ENCODE results near the gene TPI1.
"Not testable (repeated sequence)": the region's sequence is repeated elsewhere in the genome, so short reads cannot be mapped to it uniquely, and the experiment has no call there.

Gene TPI1

GRCh38 chr12:6849427-6849826 lies 17.9 kb upstream of the TPI1 start:
- no peak for DNase-seq

DNA sequence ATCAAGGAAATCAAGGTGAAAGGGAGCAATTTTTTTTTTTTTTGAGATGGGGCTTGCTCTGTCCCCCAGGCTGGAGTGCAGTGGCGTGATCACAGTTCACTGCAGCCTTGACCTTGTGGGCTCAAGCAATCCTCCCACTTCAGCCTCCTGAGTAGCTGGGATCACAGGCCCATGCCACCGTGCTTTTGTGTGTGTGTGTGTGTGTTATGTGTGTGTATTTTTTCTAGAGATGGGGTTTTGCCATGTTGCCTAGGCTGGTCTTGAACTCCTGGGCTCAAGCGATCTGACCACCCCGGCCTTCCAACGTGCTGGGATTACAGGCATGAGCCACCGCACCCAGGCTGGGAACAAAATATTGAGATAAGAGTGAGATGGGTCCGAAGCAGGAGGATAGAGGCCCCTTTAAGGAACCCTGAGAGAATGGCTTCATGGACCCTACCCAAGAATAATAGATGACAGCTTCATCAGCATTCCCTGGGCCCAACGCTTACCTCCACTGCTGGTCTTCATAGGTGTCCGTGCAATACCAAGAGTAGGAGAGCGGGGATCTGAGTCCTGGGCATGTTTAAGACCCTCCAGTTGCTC lies 17.3 kb upstream of the TPI1 start:
- no peak for DNase-seq

DNA sequence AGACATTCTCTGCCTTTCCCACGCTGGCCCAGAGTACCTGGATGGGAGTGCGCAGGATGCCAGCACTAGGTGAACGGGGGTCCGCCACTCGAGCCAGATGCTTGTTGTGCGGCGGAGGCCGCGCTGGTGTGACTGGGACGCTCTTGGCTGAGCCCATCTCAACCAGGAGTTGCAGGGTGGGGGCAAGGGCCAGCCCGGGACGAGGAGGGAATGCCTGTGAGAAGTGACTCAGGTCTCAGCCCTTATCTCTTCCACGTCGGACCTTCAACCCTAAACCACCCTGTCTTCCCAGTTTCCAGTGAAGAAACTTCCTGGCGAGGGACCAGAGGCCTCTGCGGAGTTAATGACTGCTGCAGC lies 16.6 kb upstream of the TPI1 start:
- no peak for DNase-seq

DNA sequence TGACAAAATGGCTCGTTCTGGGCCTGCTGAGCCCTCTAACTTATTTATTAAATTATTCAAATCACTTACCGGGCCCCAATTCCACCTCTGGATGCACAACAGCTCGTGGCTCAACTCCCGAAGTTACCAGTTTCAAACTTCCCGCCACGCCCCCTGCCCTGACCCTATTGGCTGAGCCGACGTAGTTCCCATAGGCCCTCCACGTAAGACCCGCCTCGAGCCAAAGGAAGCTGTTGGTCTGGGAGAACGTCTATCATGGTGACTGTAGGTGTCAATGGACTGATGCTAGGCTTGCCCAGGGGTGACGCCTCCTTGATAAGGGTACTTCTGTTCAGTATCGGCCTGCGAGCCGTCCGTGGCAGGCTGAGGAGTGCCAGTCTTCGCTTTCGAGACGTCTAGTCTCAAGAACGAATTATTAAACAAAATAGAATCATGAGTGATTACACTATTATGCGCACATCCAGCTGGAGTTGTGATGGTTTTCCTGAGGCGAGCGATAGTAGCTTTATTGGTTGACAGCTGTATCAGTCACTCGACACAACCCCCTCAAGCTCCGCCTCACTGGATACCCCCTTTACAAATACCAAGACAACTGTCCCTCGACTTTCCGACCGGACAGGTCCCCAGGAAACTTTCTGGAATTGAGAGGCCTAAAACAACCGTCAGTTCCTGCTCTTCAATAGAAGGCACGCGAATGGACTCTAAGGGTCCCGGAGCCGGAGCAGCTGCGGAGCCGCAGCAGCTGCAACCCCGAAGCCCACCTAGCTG lies 16.0 kb upstream of the TPI1 start, which contains the start of gene CDCA3:
Gene CDCA3 (minus strand): TSS at position 134 of the 768 bp plus-strand sequence. CDS start 334 bp downstream, outside the sequence.
- DNase-seq = peak; percentile 99

DNA sequence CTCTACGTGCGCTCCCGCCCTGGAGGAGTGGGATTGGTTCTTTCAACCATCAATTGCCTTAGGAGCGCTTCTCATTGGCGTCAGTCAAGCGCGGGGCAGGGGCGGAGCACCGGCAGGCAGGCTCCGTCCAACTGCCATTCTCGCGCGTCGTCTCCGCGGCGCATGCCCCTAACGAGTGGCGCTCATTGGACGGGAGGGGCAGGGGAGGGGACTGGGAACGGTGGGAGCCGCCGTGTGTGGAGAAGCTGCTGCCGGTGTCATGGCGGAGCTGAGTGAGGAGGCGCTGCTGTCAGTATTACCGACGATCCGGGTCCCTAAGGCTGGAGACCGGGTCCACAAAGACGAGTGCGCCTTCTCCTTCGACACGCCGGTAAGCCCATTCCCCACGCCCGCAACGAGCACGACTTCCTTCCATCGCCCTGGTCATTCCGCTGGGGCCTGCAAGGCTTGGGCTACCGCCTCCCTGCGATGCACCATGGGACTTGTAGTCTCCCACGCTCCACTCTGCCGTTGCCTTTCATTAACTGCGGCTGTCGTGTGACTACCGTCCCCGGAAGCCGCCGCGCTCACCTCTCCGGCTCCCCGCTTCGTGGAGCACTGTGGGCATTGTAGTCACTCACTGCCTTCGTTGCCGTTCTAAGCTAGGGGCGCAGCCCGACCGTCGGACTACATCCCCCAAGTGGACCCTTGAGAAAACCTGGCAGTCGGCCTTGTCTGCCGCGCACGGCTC lies 15.2 kb upstream of the TPI1 start, which contains the start of gene USP5:
Gene USP5 (plus strand): TSS at position 230 of the 730 bp plus-strand sequence. CDS start 30 bp downstream, at position 260.
- peak; percentile 100 for DNase-seq

- peak; percentile 51 for DNase-seq
These were observed 14.5 kb upstream of the TPI1 start for GRCh38 chr12:6852651-6853354.

GRCh38 chr12:6853626-6854025 lies 13.7 kb upstream of the TPI1 start:
- DNase-seq = no peak

DNA sequence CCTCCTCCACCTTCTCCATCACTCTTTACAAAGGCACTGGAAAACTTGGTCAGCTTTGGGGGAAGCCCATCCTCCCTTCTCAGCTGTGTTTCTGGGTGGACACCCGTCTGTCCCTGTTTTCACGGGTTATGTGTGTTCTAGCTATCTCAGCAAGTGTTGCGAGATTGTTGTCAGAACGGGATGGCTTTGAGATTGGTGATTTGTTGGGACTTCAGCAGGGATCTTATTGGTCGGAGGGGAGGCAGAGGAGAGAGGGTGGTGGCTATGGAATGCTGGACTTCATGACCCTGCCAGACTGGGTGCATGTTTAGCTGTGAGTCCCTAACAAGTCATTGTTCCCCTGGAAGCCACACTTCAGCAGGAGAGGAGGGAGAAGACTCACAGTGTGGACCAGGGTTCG lies 13.3 kb upstream of the TPI1 start:
- no peak for DNase-seq

DNA sequence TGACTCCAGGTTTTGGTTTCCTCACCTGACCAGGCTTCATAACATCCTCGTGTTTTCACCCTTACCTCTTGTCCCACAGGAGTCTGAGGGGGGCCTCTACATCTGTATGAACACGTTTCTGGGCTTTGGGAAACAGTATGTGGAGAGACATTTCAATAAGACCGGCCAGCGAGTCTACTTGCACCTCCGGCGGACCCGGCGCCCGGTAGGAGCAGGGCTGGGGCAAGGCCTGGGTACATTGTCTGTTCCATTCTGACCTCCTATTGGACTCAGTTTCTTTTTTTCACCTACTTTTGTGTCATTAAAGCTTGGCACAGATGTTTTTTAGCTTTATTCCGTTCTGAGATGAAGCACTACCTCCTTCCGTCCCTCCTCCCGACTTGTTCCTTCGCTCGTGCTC lies 12.0 kb upstream of the TPI1 start:
- no peak for DNase-seq

GRCh38 chr12:6858799-6859198 lies 8.5 kb upstream of the TPI1 start:
- DNase-seq = no peak

- no peak for DNase-seq
These were observed 7.2 kb upstream of the TPI1 start for GRCh38 chr12:6860116-6860515.

DNA sequence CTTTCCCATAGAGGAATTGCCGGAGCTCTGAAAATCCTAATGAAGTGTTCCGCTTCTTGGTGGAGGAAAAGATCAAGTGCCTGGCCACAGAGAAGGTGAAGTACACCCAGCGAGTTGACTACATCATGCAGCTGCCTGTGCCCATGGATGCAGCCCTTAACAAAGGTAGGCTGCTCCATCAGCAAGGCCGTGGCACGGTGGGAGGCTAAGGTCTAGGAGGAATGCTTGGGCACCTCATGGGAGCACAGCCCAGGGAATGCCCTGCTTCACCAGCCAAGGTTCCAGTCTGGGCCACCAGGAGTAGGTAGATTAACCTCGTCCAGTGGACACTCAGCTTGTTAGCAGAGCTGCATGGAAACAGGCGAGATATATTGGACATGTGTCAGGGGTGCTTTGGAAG lies 6.4 kb upstream of the TPI1 start:
- DNase-seq = no peak

GRCh38 chr12:6861391-6861790 lies 5.9 kb upstream of the TPI1 start:
- DNase-seq = no peak

GRCh38 chr12:6863033-6863432 lies 4.3 kb upstream of the TPI1 start:
- no peak for DNase-seq

GRCh38 chr12:6863586-6864321 lies 3.6 kb upstream of the TPI1 start:
- no peak for DNase-seq

- not testable (repeated sequence) for DNase-seq
These were observed 2.0 kb upstream of the TPI1 start for GRCh38 chr12:6865307-6865706.

DNA sequence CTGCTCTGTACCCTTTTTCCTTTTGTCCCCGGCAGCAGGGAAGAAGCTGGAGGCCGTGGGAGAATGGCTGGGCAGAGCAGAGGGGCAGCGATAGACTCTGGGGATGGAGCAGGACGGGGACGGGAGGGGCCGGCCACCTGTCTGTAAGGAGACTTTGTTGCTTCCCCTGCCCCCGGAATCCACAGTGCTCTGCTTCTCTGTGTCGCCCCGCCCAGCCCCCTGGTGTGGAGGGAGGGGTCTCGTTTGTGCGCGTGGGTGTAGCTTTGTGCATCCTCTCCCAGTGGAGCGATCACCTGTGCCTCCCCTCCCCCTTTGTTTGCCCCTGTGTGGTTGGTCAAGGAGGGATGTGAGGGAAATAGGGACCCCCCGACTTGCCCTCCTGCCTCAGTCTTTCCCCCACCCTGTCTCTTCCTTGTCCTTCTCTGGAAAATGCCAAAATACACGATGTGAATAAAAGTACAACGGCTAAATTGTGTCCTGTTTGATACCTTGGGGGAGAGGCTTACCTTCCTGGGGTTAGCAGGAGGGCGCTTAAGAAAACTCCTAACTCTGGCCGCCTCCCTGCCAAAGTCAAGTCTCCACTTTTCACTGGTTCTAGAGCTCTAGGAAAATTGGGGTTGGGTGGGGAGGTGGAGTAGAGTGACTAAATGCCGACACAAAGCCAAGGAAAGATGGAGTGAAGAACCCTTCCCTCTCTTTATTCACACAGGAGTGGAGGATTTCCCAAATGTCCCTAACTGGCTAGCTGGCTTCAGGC lies 990 bp upstream of the TPI1 start:
- no peak for DNase-seq

DNA sequence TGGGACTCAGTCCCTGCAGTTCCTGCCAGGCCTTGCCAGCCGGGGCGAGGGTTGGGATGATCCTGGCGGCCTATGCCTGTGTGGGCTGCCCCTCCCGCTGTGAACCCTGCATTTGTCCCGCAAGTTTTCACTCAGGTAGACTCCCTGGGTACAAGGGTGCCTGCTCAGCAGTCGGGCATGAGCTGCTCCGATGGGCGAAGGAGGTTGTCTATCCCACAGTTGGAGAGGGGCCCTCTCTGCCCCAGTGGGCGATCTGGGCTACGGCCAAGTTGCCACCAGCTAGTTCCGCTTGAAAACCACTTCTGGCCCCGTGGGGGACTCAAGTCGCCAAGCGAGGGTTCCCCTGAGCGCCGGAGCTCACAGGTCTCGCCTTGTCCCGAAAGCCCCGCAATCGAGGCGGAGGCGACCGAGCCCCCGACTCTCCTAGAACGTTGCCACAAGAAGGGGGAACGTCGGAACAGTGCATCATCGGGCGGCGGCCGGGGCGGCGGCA lies 365 bp upstream of the TPI1 start:
- no peak for DNase-seq

DNA sequence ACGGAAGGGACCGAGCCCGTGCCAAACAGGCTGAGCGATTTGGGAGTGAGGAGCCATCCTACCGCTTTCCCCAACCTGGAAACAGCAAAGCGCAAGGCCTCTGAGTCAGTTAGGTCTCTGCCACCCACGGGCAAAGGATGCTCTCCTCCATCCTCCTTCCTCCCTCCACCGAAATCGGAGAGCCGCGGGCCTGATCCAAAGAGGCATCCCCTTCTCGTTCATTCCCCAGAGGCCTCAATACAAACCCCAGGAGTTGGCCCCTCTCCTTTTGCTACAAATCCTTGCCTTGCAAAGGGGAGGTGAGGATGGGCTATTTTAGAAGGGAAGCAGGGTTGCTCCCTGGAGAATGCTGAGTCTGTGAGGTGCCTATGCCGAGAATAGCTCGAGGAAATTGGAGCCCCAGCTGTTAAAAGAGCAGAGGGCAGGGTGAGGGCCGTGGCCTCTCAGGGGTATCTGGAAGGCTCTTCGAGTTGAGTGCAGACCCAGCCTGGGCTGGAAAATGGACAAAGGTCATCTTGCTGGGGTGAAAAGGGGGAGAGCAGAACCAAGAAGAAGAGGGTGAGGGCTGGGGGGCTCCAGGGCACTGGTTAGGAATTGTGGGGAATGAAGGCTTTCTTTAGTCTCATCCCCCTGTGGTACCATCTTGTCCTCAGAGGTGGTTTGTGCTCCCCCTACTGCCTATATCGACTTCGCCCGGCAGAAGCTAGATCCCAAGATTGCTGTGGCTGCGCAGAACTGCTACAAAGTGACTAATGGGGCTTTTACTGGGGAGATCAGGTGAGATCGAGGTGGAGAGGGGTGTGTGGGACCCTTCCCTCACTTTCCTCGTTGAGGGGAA lies 1.1 kb downstream of the TPI1 start:
- no peak for DNase-seq
